ENCODE data around the gene NSD2.

Gene NSD2

DNA sequence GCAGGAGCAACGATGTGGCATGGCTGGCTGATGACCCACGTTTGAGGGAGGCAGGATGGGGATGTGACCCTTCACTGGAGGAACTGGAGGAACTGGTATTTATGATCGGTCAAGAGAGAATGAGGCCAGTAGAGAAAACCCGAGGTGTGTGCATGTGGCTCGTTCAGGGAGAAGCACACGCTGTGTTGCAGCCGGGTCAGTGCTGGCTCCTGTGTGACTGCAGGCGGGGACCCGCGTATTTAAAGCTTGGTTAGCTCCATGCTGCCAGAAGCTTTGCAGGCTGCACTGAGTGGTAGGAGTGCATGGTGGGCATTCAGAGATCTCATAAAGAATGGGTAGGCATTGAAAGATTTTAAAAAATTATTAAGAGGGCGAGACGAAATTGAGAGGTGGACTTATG, 85.4 kb downstream of the NSD2 start:
- Mint-ChIP-seq H3K36me3 (ENCODE audit: low read depth) (peaks cover 66% of the 10 kb centered on the region), H3K4me1 (no peaks in the 10 kb centered on the region), H3K27me3 (ENCODE audit: low read depth) (no peaks in the 10 kb centered on the region), H3K27ac (no peak overlapping the region), H3K4me3 (no peak overlapping the region), H3K9me3 (no peaks in the 10 kb centered on the region)
- TF ChIP-seq CTCF (IDR thresholded peaks at IDR 0.05; ENCODE audit: unreplicated experiment in 3 of 3) = no peak

DNA sequence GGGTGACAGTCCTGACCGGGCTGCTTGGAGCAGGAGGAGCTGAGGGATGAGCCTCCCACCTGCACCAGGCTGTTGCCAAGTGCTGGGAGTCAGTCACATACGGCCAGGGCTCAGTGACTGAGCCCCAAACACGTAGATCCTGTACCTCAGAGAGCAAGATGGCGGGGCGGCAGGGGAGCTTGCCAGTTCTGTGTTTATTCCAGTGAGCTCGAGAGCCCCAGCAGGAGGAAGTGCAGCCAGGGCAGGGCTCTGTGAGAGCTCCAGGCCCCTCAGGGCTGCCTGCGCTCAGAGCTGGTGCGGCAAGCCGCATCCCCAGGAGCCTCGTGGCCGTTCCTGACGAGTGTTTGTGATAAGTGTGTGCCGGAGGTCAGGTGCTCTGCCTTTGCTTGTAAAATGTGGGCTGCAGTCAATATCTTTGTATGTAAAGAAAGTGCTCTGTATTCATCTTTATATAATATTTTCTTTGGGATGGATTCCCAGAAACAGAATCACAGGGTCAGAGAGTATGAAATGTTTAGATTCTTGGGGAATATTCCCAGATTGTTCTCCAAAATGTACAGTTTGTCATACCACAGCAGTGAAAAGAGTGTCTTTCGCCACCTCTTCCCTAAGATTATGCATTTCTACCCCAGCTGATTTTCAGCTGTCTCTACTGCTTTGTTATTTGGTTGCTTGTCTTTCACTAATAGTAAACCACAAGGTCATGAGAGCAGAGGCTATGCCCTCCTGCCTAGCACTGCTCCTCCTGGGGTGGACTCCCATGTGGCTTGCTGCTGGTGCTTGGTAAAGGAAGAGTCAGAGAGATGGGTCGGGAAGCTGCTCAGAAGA, 87.3 kb downstream of the NSD2 start:
- Mint-ChIP-seq H3K36me3 (ENCODE audit: low read depth) (peaks cover 83% of the 10 kb centered on the region), H3K4me3 (no peak overlapping the region), H3K27me3 (ENCODE audit: low read depth) (no peaks in the 10 kb centered on the region), H3K27ac (no peak overlapping the region), H3K4me1 (no peaks in the 10 kb centered on the region), H3K9me3 (no peaks in the 10 kb centered on the region)
- TF ChIP-seq CTCF (IDR thresholded peaks at IDR 0.05; ENCODE audit: unreplicated experiment in 3 of 3) = no peak

- no peak for TF ChIP-seq CTCF (IDR thresholded peaks at IDR 0.05; ENCODE audit: unreplicated experiment in 3 of 3)
- Mint-ChIP-seq H3K27ac (no peak overlapping the region), H3K4me3 (no peak overlapping the region), H3K4me1 (no peaks in the 10 kb centered on the region), H3K36me3 (ENCODE audit: low read depth) (peaks cover 89% of the 10 kb centered on the region), H3K9me3 (no peaks in the 10 kb centered on the region), H3K27me3 (ENCODE audit: low read depth) (no peaks in the 10 kb centered on the region)
These were observed 87.9 kb downstream of the NSD2 start for GRCh38 chr4:1959104-1959384.

DNA sequence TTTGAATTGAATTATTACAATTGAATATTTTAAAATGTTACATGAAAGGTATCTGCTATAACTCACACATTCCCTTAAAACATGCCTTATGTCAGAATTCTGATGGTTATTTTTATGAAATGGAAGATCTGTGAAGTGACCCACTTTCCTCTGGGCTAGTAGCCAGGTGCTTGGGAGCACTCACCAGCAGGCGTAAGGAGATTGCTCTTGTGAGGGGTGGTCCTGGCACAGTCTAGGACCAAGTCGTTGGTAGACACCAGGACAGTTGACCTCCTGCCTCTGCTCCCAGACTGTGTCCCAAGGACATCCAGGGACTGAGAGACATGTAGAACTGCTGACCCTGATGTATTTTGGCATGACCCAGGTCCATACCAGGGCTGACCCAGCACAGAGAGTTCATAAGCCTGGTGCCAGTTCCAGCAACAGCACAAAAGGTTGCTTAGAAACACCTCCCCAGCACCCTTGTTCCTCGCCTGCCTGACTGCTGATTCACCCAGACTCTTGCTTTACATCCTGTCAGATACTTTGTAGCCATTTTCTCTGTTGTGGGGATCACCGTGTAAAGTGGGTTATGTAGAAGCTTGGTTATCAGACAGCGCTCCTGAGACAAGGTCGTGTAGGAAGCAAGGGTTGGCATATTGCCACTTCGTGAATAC, 89.1 kb downstream of the NSD2 start:
- TF ChIP-seq CTCF (IDR thresholded peaks at IDR 0.05; ENCODE audit: unreplicated experiment in 3 of 3) = no peak
- Mint-ChIP-seq H3K4me1 (no peaks in the 10 kb centered on the region), H3K27ac (no peak overlapping the region), H3K4me3 (no peak overlapping the region), H3K27me3 (ENCODE audit: low read depth) (no peaks in the 10 kb centered on the region), H3K36me3 (ENCODE audit: low read depth) (peaks cover 89% of the 10 kb centered on the region), H3K9me3 (no peaks in the 10 kb centered on the region)

- H3K36me3 Mint-ChIP-seq (ENCODE audit: low read depth) = peaks cover 89% of the 10 kb centered on the region
- no peak overlapping the region for H3K27ac Mint-ChIP-seq
- no peaks in the 10 kb centered on the region for H3K4me1 Mint-ChIP-seq
- no peak overlapping the region for H3K4me3 Mint-ChIP-seq
- H3K27me3 Mint-ChIP-seq (ENCODE audit: low read depth) = no peaks in the 10 kb centered on the region
- no peaks in the 10 kb centered on the region for H3K9me3 Mint-ChIP-seq
- no peak for TF ChIP-seq CTCF (IDR thresholded peaks at IDR 0.05; ENCODE audit: unreplicated experiment in 3 of 3)
These were observed 89.8 kb downstream of the NSD2 start for GRCh38 chr4:1961038-1961437.

DNA sequence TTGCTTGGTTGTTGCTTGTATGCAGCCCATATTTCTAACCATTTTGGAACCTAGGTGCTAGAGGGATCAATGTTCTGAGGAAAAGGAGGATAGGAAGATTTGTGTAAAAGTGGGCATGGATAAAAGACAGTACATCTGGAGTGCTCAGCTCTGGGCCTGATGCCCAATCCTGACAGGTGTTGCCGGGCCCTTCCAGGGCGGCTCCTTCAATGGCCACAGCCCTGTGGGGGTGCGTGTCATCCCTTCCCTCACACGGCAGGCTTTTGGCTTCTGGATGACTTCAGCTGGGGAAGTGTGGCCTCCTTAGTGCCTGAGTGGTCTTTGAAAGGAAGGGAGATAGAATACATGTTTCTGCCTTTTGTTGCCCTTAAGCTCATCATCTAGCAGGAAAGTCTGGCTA, 90.4 kb downstream of the NSD2 start:
- H3K4me3 Mint-ChIP-seq = no peak overlapping the region
- TF ChIP-seq CTCF (IDR thresholded peaks at IDR 0.05; ENCODE audit: unreplicated experiment in 3 of 3) = no peak
- no peaks in the 10 kb centered on the region for H3K9me3 Mint-ChIP-seq
- peaks cover 88% of the 10 kb centered on the region for H3K36me3 Mint-ChIP-seq (ENCODE audit: low read depth)
- no peak overlapping the region for H3K27ac Mint-ChIP-seq
- H3K4me1 Mint-ChIP-seq = no peaks in the 10 kb centered on the region
- no peaks in the 10 kb centered on the region for H3K27me3 Mint-ChIP-seq (ENCODE audit: low read depth)
